K562 (cell line): ENCODE measurements around the gene TAL1. TPM values are rescaled to one million over a fixed set of nuclear protein-coding genes. Genes with fewer than 3 reads are reported as not detected.

Experiments
- ATF7 ChIP-seq: fragments of 450-650 bp; IDR thresholded peaks from 2 replicates; pipeline ENCODE4 v1.7.1; 2014; ENCODE audit warnings: mild to moderate bottlenecking, moderate library complexity
- DDX20 ChIP-seq: fragments of 450-650 bp; IDR thresholded peaks from 2 replicates; pipeline ENCODE4 v1.6.1; 2016; ENCODE audit warnings: missing genetic modification characterization, low read depth, mild to moderate bottlenecking, missing compliant biosample characterization, moderate library complexity
- DIDO1 ChIP-seq: fragments of 450-650 bp; IDR thresholded peaks from 2 replicates; pipeline ENCODE4 v1.6.1; 2016; ENCODE audit warnings: low read depth, missing biosample characterization, missing genetic modification characterization
- HOXB6 ChIP-seq: fragments of 250-450 bp; sonication (Bioruptor Pico); IDR thresholded peaks from 2 replicates; pipeline ENCODE4 v1.5.1; 2022; ENCODE audit warnings: mild to moderate bottlenecking, borderline replicate concordance
- JUNB ChIP-seq: fragments of 450-650 bp; formaldehyde crosslinking; conservative IDR thresholded peaks from 2 replicates; pipeline ENCODE4 v1.4.0; 2020; ENCODE audit warnings: mild to moderate bottlenecking
- MBD1 ChIP-seq: fragments of 250-450 bp; sonication (Bioruptor Pico); IDR thresholded peaks from 2 replicates; pipeline ENCODE4 v1.8.0; 2022; ENCODE audit warnings: inconsistent platforms
- NR2C1 ChIP-seq, 2 experiments: fragments of 450-650 bp; IDR thresholded peaks; 2 replicates each; pipeline ENCODE4 v1.6.1; 2017; ENCODE audit warnings: mild to moderate bottlenecking in 2 of 2, antibody characterized with exemption in 1 of 2, inconsistent platforms in 1 of 2, missing compliant biosample characterization in 1 of 2, missing genetic modification characterization in 1 of 2
- RBM22 ChIP-seq: fragments of 200-400 bp; formaldehyde crosslinking; IDR thresholded peaks from 2 replicates; pipeline ENCODE4 v1.6.1; 2018; ENCODE audit warnings: low read length, low read depth; ENCODE audit not compliant: poor library complexity, severe bottlenecking
- SMARCC2 ChIP-seq: fragments of 450-650 bp; IDR thresholded peaks from 2 replicates; pipeline ENCODE4 v1.6.1; 2017; ENCODE audit warnings: antibody characterized with exemption, moderate library complexity, mild to moderate bottlenecking, low read depth
- SRSF3 ChIP-seq: fragments of 200-400 bp; formaldehyde crosslinking; IDR thresholded peaks from 2 replicates; pipeline ENCODE4 v1.6.1; 2016; ENCODE audit warnings: mild to moderate bottlenecking, low read length, moderate library complexity; ENCODE audit not compliant: insufficient read depth
- TAF7 ChIP-seq: fragments of 450-650 bp; IDR thresholded peaks from 2 replicates; pipeline ENCODE4 v1.6.1; 2016; ENCODE audit warnings: missing genetic modification characterization, missing compliant biosample characterization
- ZEB2 ChIP-seq: fragments of 450-650 bp; IDR thresholded peaks from 2 replicates; pipeline ENCODE4 v1.6.1; 2016
- ZHX1 ChIP-seq: fragments of 150-350 bp; conservative IDR thresholded peaks from 2 replicates; pipeline ENCODE4 v1.6.1; 2014; ENCODE audit warnings: low read length
- ZKSCAN3 ChIP-seq: fragments of 250-450 bp; sonication (Bioruptor Pico); IDR thresholded peaks from 2 replicates; pipeline ENCODE4 v1.4.0; 2020
- ZNF121 ChIP-seq: sonication (generic); formaldehyde crosslinking; conservative IDR thresholded peaks from 2 replicates; pipeline ENCODE4 v1.8.0; 2022; ENCODE audit warnings: missing genetic modification reagents
- polyA plus RNA-seq, 8 experiments: library from polyadenylated mRNA; depleted of rRNA in 4 of 8; stranded (reverse) in 5 of 8; unstranded in 3 of 8; fragments of >200 nt; fragmentation: Nextera tagmentation in 2 of 8; fragmentation: Illumina TruSeq in 1 of 8; extraction: Ambion mirVana in 2 of 8; extraction: Trizol in 1 of 8; gene quantifications; 2 replicates each; pipeline versions ENCODE4 v1.2.1 to v1.2.3, GENCODE V29; 2011 to 2014; ENCODE audit warnings: inconsistent platforms in 1 of 8, missing spikeins in 1 of 8
- total RNA-seq, 7 experiments: library from RNA; depleted of rRNA in 6 of 7; stranded (reverse); fragments of >200 nt in 6 of 7; fragmentation: Illumina TruSeq in 2 of 7; extraction: Trizol in 2 of 7; gene quantifications; 2 replicates each; pipeline versions ENCODE4 v1.2.1 to v1.2.3, GENCODE V29; 2011 to 2021; ENCODE audit warnings: low replicate concordance in 1 of 7

Gene TAL1
- total and polyA plus RNA-seq, 9 of the 15 experiments (the other 6 are each of a cell fraction or from before 2014, with no cell fraction given) = 18.5 to 106 (median 59.7) TPM

GRCh38 chr1:47179017-47179987, 52.7 kb downstream of the TAL1 start (continued):
- no peak for TF ChIP-seq TAF7 (tag)
- peak; percentile 15; the same call in 1 of the 2 replicates for TF ChIP-seq ZEB2
- TF ChIP-seq SRSF3 = no peak
- peak; percentile 62 for TF ChIP-seq NR2C1 (IDR thresholded peaks at IDR 0.05)
- TF ChIP-seq NR2C1 (tag; IDR thresholded peaks at IDR 0.05) = peak; percentile 88
- no peak for TF ChIP-seq ZNF121
- TF ChIP-seq DDX20 = no peak
- no peak for TF ChIP-seq SMARCC2
- TF ChIP-seq ATF7 = peak; percentile 81
- no peak for TF ChIP-seq HOXB6 (CRISPR knock-in tag)
- TF ChIP-seq MBD1 = no peak
- TF ChIP-seq RBM22 = no peak
- peak; percentile 79; the same call in 1 of the 2 replicates for TF ChIP-seq ZHX1
- no peak for TF ChIP-seq ZKSCAN3 (CRISPR knock-in tag)
- no peak for TF ChIP-seq JUNB (CRISPR knock-in tag)
- no peak; the same call in 1 of the 2 replicates for TF ChIP-seq DIDO1 (tag)
